Loucy (cell line): ENCODE measurements around the gene HSP90AB1.

Experiments
- CTCF ChIP-seq: fragments of 200-600 bp; sonication (generic); conservative IDR thresholded peaks from 2 replicates; pipeline ENCODE4 v1.5.1; 2014; ENCODE audit warnings: mild to moderate bottlenecking, antibody characterized with exemption, low read length
- EZH2phosphoT487 ChIP-seq: fragments of 200-600 bp; IDR thresholded peaks from 2 replicates; pipeline ENCODE4 v1.6.1; 2018; ENCODE audit warnings: antibody characterized with exemption, mild to moderate bottlenecking, moderate library complexity, borderline replicate concordance

GRCh38 chr6:44254191-44255104 lies 7.5 kb downstream of the HSP90AB1 start:
- no peak for TF ChIP-seq CTCF
- no peak for TF ChIP-seq EZH2phosphoT487
